AG10803 (cell line): ENCODE results near the gene ABCB11.

ENCODE experiments used
- DNase-seq: peaks from one replicate; pipeline ENCODE4 v3.0.0; 2010; ENCODE audit warnings: low read depth
- H3K4me3 ChIP-seq: 2 replicates; pipeline ENCODE4 v1.5.1; 2011; ENCODE audit warnings: mild to moderate bottlenecking, low read length, control low read depth
- CTCF ChIP-seq: conservative IDR thresholded peaks from 2 replicates; pipeline ENCODE4 v1.5.1; 2011; ENCODE audit warnings: mild to moderate bottlenecking, low read length, control low read depth, inconsistent platforms

ABCB11 gene

GRCh38 chr2:168915441-168916330, 115.4 kb downstream of the ABCB11 start:
- no peak for DNase-seq
- no peak overlapping the region for H3K4me3 ChIP-seq
- TF ChIP-seq CTCF, result no peak

- DNase-seq, result no peak
- no peak overlapping the region for H3K4me3 ChIP-seq
- no peak for TF ChIP-seq CTCF
These were observed 117.6 kb downstream of the ABCB11 start for GRCh38 chr2:168913495-168913894.

GRCh38 chr2:168912901-168913369, 118.2 kb downstream of the ABCB11 start:
- TF ChIP-seq CTCF, result no peak
- H3K4me3 ChIP-seq, result peak overlapping the region; percentile 42
- DNase-seq, result peak; percentile 9

GRCh38 chr2:168912466-168912865, 118.7 kb downstream of the ABCB11 start:
- no peak for DNase-seq
- TF ChIP-seq CTCF, result no peak
- H3K4me3 ChIP-seq, result peak overlapping the region; percentile 42

GRCh38 chr2:168910330-168910729, 120.8 kb downstream of the ABCB11 start:
- no peak for TF ChIP-seq CTCF
- no peak for DNase-seq
- H3K4me3 ChIP-seq, result no peak overlapping the region

- no peak for DNase-seq
- no peak for TF ChIP-seq CTCF
- no peak overlapping the region for H3K4me3 ChIP-seq
These were observed 123.0 kb downstream of the ABCB11 start for GRCh38 chr2:168907940-168908662.

- no peak for DNase-seq
- TF ChIP-seq CTCF, result no peak
- H3K4me3 ChIP-seq, result no peak overlapping the region
These were observed 126.8 kb downstream of the ABCB11 start for GRCh38 chr2:168904358-168904757.
